HEK293 (cell line): ENCODE results near the gene ALLC.

ENCODE experiments used
- BCL11A ChIP-seq: fragments of 450-650 bp; formaldehyde crosslinking; IDR thresholded peaks from 2 replicates; pipeline ENCODE4 v1.5.1; 2016; ENCODE audit warnings: low read depth, missing biosample characterization, missing genetic modification characterization
- ZNF768 ChIP-seq: fragments of 450-650 bp; formaldehyde crosslinking; IDR thresholded peaks from 2 replicates; pipeline ENCODE4 v1.5.1; 2018; ENCODE audit warnings: missing biosample characterization, mild to moderate bottlenecking, missing genetic modification characterization
- TF ChIP-seq, protein P1 (sequence below): fragments of 450-650 bp; formaldehyde crosslinking; IDR thresholded peaks from 2 replicates; pipeline ENCODE4 v1.5.1; 2016; ENCODE audit warnings: missing biosample characterization, missing genetic modification characterization, low read depth
- TF ChIP-seq, protein P2 (sequence below): fragments of 450-650 bp; formaldehyde crosslinking; IDR thresholded peaks from 2 replicates; pipeline ENCODE4 v1.5.1; 2016; ENCODE audit warnings: missing biosample characterization, missing genetic modification characterization

DNA sequence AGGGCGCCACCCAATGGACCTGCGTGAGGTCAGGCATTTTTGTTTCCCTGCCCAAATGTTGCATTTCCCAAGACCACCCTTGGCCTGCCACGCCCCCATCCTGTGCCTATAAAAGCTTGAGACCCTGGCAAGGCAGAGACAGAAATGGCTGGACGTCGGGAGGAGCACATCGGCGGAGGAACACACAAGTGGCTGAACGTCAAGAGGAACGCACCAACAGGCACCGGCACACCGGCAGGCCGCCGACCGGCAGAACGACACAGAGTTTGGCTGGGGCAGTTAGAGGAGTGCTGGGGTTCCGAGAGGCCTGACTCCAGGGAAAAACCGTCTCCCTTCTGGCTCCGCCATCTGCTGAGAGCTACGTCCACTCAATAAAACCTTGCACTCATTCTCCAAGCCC, 81.3 kb downstream of the ALLC start:
- TF ChIP-seq BCL11A (tag by site-specific recombination) (no peak), ZNF768 (tag by site-specific recombination) (no peak)
- TF ChIP-seq, protein P1, sequence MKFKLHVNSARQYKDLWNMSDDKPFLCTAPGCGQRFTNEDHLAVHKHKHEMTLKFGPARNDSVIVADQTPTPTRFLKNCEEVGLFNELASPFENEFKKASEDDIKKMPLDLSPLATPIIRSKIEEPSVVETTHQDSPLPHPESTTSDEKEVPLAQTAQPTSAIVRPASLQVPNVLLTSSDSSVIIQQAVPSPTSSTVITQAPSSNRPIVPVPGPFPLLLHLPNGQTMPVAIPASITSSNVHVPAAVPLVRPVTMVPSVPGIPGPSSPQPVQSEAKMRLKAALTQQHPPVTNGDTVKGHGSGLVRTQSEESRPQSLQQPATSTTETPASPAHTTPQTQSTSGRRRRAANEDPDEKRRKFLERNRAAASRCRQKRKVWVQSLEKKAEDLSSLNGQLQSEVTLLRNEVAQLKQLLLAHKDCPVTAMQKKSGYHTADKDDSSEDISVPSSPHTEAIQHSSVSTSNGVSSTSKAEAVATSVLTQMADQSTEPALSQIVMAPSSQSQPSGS (tag by site-specific recombination): no peak
- TF ChIP-seq, protein P2, sequence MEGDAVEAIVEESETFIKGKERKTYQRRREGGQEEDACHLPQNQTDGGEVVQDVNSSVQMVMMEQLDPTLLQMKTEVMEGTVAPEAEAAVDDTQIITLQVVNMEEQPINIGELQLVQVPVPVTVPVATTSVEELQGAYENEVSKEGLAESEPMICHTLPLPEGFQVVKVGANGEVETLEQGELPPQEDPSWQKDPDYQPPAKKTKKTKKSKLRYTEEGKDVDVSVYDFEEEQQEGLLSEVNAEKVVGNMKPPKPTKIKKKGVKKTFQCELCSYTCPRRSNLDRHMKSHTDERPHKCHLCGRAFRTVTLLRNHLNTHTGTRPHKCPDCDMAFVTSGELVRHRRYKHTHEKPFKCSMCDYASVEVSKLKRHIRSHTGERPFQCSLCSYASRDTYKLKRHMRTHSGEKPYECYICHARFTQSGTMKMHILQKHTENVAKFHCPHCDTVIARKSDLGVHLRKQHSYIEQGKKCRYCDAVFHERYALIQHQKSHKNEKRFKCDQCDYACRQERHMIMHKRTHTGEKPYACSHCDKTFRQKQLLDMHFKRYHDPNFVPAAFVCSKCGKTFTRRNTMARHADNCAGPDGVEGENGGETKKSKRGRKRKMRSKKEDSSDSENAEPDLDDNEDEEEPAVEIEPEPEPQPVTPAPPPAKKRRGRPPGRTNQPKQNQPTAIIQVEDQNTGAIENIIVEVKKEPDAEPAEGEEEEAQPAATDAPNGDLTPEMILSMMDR (tag by site-specific recombination): no peak
